ENCODE data around the gene KIAA0408.

DNA sequence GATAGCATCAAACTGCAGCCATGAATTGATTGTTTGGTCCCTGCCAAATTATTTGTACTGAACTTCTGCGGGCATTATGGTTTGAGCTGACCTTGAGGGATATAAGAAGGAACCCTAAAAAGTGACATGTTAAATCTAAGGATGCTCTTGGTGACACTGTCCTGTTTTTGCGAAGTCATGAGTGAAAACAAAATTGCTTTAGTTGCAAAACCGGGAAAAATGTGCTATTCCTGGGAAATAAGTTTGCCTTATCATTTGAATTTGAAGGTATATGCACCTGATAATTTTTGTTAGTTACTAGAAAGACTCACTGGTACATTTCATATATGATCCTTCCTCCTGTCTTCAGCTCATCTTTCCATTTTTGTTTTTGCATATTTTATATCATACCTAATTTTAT lies 7.8 kb downstream of the KIAA0408 start:
- TF ChIP-seq, protein P1, sequence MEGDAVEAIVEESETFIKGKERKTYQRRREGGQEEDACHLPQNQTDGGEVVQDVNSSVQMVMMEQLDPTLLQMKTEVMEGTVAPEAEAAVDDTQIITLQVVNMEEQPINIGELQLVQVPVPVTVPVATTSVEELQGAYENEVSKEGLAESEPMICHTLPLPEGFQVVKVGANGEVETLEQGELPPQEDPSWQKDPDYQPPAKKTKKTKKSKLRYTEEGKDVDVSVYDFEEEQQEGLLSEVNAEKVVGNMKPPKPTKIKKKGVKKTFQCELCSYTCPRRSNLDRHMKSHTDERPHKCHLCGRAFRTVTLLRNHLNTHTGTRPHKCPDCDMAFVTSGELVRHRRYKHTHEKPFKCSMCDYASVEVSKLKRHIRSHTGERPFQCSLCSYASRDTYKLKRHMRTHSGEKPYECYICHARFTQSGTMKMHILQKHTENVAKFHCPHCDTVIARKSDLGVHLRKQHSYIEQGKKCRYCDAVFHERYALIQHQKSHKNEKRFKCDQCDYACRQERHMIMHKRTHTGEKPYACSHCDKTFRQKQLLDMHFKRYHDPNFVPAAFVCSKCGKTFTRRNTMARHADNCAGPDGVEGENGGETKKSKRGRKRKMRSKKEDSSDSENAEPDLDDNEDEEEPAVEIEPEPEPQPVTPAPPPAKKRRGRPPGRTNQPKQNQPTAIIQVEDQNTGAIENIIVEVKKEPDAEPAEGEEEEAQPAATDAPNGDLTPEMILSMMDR (conservative IDR thresholded peaks at IDR 0.05; ENCODE audit: low read depth, low read length): no peak
- no peak for TF ChIP-seq EZH2 (IDR thresholded peaks at IDR 0.05; ENCODE audit: low read length, unreplicated experiment)
